HL-60 (cell line): Measurements from ENCODE around the gene RAP1B.

Experiments used
- DNase-seq, 2 experiments: peaks; one replicate each; pipeline ENCODE4 v3.0.0-alpha.2; 2010 to 2020; ENCODE audit warnings: low read depth in 1 of 2, low spot score in 1 of 2
- H3K27ac ChIP-seq: fragments of 250-450 bp; sonication (Bioruptor Pico); replicated peaks from 2 replicates; pipeline ENCODE4 v1.5.1; 2020; ENCODE audit warnings: mild to moderate bottlenecking, moderate library complexity
- H3K27me3 ChIP-seq: fragments of 250-450 bp; sonication (Bioruptor Pico); 2 replicates; pipeline ENCODE4 v1.5.1; 2021; ENCODE audit warnings: mild to moderate bottlenecking, moderate library complexity; ENCODE audit not compliant: insufficient read depth, poor library complexity, severe bottlenecking
- H3K4me3 ChIP-seq: replicated peaks from 2 replicates; pipeline ENCODE4 v1.5.1; 2011; ENCODE audit warnings: mild to moderate bottlenecking, control low read depth, low read length; ENCODE audit not compliant: insufficient read depth
- GABPA ChIP-seq: IDR thresholded peaks from 2 replicates; pipeline ENCODE4 v1.6.1; 2012; ENCODE audit warnings: low read depth
- POLR2AphosphoS5 ChIP-seq: IDR thresholded peaks from 2 replicates; pipeline ENCODE4 v1.6.1; 2012; ENCODE audit warnings: low read depth
- SPI1 ChIP-seq: IDR thresholded peaks from 2 replicates; pipeline ENCODE4 v1.6.1; 2012; ENCODE audit warnings: low read depth, mild to moderate bottlenecking, borderline replicate concordance
- TF ChIP-seq, protein P1 (sequence below): IDR thresholded peaks from 2 replicates; pipeline ENCODE4 v1.6.1; 2012; ENCODE audit warnings: low read depth; ENCODE audit not compliant: insufficient replicate concordance
- TF ChIP-seq, protein P2 (sequence below): IDR thresholded peaks from one replicate; pipeline ENCODE4 v1.5.1; 2011; ENCODE audit warnings: low read length, control low read depth, inconsistent platforms; ENCODE audit not compliant: insufficient read depth

RAP1B gene

DNA sequence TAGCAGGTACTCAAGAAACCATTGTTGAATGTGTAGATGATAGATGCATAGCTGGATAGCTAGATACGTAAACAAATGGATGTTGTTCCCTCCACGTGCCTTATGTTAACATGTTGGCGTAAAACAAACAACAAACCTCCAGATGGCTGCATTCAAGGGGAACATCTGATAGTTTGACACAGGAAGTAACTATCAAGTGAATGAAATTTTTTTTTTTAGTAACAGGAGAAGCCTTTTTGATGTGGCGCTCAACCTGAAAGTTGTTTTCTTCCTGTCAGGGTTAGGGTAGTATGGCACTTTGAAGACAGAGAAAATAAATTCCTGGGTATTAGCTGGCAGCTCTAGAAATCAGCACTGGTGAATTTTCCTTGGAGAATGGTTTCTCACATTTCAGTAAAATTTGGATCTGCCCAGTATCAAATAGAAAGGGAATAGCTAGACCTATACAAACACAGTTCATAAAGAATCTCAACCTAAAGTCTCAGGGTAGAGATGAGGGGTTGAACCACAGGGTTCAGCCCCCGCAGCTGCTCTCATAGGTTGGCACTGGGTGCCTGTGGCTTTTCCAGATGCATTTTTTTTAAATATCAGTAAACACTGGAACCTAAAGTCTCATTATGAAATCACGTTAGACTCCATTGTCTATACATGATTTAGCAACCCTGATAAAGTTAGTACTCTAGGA lies 18.8 kb upstream of the RAP1B start:
- no peak for TF ChIP-seq SPI1
- TF ChIP-seq, protein P1, sequence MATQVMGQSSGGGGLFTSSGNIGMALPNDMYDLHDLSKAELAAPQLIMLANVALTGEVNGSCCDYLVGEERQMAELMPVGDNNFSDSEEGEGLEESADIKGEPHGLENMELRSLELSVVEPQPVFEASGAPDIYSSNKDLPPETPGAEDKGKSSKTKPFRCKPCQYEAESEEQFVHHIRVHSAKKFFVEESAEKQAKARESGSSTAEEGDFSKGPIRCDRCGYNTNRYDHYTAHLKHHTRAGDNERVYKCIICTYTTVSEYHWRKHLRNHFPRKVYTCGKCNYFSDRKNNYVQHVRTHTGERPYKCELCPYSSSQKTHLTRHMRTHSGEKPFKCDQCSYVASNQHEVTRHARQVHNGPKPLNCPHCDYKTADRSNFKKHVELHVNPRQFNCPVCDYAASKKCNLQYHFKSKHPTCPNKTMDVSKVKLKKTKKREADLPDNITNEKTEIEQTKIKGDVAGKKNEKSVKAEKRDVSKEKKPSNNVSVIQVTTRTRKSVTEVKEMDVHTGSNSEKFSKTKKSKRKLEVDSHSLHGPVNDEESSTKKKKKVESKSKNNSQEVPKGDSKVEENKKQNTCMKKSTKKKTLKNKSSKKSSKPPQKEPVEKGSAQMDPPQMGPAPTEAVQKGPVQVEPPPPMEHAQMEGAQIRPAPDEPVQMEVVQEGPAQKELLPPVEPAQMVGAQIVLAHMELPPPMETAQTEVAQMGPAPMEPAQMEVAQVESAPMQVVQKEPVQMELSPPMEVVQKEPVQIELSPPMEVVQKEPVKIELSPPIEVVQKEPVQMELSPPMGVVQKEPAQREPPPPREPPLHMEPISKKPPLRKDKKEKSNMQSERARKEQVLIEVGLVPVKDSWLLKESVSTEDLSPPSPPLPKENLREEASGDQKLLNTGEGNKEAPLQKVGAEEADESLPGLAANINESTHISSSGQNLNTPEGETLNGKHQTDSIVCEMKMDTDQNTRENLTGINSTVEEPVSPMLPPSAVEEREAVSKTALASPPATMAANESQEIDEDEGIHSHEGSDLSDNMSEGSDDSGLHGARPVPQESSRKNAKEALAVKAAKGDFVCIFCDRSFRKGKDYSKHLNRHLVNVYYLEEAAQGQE: no peak
- TF ChIP-seq GABPA: no peak
- no peak for TF ChIP-seq POLR2AphosphoS5
- TF ChIP-seq, protein P2, sequence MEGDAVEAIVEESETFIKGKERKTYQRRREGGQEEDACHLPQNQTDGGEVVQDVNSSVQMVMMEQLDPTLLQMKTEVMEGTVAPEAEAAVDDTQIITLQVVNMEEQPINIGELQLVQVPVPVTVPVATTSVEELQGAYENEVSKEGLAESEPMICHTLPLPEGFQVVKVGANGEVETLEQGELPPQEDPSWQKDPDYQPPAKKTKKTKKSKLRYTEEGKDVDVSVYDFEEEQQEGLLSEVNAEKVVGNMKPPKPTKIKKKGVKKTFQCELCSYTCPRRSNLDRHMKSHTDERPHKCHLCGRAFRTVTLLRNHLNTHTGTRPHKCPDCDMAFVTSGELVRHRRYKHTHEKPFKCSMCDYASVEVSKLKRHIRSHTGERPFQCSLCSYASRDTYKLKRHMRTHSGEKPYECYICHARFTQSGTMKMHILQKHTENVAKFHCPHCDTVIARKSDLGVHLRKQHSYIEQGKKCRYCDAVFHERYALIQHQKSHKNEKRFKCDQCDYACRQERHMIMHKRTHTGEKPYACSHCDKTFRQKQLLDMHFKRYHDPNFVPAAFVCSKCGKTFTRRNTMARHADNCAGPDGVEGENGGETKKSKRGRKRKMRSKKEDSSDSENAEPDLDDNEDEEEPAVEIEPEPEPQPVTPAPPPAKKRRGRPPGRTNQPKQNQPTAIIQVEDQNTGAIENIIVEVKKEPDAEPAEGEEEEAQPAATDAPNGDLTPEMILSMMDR: no peak
- H3K4me3 ChIP-seq: no peak overlapping the region
- no peaks in the 10 kb centered on the region for H3K27me3 ChIP-seq
- no peak for DNase-seq
- H3K27ac ChIP-seq: no peak overlapping the region

DNA sequence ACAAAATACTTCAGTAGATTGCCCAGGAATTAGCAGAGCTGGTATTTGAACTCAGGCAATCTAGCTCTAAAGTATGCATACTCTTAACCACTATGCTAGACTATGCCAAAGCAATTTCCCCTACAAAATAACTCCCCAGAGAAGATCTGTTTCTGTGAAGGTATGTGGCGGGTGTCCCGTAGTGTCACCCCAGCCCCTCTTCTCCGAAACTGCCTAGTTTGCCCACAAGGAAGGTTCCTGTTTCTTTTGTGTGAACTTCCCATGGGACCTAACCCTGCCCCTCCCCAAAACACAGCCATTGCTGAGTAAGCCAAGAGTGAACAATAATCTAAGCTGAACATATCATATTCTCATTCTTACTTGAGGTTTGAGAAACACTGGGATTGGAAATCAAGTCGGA lies 15.5 kb upstream of the RAP1B start:
- H3K27me3 ChIP-seq: no peaks in the 10 kb centered on the region
- DNase-seq: no peak
- no peak overlapping the region for H3K4me3 ChIP-seq
- no peak for TF ChIP-seq SPI1
- TF ChIP-seq, protein P1: no peak
- TF ChIP-seq POLR2AphosphoS5: no peak
- TF ChIP-seq GABPA: no peak
- TF ChIP-seq, protein P2: no peak
- H3K27ac ChIP-seq: no peak overlapping the region

DNA sequence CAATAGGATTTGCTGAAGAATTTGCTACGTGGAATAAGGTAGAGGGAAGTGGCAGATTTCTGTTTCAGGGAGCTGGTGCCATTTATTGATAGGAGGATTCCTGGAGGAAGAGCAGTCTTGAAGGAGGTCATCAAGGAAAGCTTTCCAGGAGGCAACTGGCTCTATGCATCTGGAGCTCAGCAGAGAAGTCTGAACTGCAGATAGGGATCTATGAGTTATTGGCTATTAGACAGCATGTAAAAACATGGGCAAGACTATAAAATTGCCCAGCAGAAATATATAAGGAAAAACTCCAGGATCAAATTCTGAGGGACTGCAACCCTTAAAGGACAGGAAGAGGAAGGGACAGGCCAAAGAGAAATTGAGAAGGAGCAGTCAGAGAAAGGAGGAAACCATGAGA lies 8.9 kb upstream of the RAP1B start:
- Histone ChIP-seq H3K27ac (no peak overlapping the region), H3K27me3 (no peaks in the 10 kb centered on the region), H3K4me3 (no peak overlapping the region)
- TF ChIP-seq SPI1 (no peak), GABPA (no peak), POLR2AphosphoS5 (no peak)
- TF ChIP-seq, protein P1: no peak
- TF ChIP-seq, protein P2: no peak
- no peak for DNase-seq
